Measurements from ENCODE around the gene PIGB. TPM values are rescaled to one million over a fixed set of nuclear protein-coding genes. Genes with fewer than 3 reads are reported as not detected.

Gene PIGB
- total and polyA plus RNA-seq, 2 of the 8 experiments (the other 6 are each of a cell fraction or from before 2014, with no cell fraction given) = 4.3 to 11.7 TPM

- Histone ChIP-seq H4K5ac (ENCODE audit: insufficient read length, low read depth, low read length) (no peak overlapping the region), H3K4me2 (ENCODE audit: insufficient read depth in 1 of 2, low read depth in 2 of 2, low read length in 2 of 2) (no peak overlapping the region), H3K18ac (ENCODE audit: extremely low read depth, low read length) (no peak overlapping the region), H3K79me2 (ENCODE audit: control insufficient read depth in 1 of 2, insufficient read depth in 2 of 2, low read length in 2 of 2) (no peaks in the 10 kb centered on the region), H3K4me3 (ENCODE audit: extremely low read depth in 1 of 4, insufficient read depth in 2 of 4, low read depth in 3 of 4, low read length in 4 of 4) (no peak overlapping the region), H4K8ac (ENCODE audit: extremely low read depth, insufficient read depth, low read length) (no peak overlapping the region), H2AK5ac (ENCODE audit: low read depth, low read length) (no peak overlapping the region), H3K4me1 (replicated peaks in 1 of 4; ENCODE audit: control insufficient read depth in 3 of 4, insufficient read depth in 4 of 4, low read length in 3 of 4) (no peaks in the 10 kb centered on the region), H3K9ac (replicated peaks in 1 of 4; ENCODE audit: extremely low read depth in 1 of 4, low read depth in 3 of 4, low read length in 3 of 4) (no peak overlapping the region), H3K14ac (ENCODE audit: insufficient read length) (no peak overlapping the region), H3K23me2 (ENCODE audit: low read depth, low read length) (no peaks in the 10 kb centered on the region), H3K79me1 (ENCODE audit: low read depth, low read length) (no peaks in the 10 kb centered on the region), H3K4ac (replicated peaks; ENCODE audit: insufficient read length, low read depth, low read length) (no peak overlapping the region), H3K36me3 (ENCODE audit: control insufficient read depth in 2 of 4, insufficient read depth in 4 of 4, low read length in 3 of 4) (no peaks in the 10 kb centered on the region), H2BK120ac (replicated peaks; ENCODE audit: low read depth, low read length) (no peak overlapping the region), H2BK20ac (ENCODE audit: low read length) (no peak overlapping the region), H2BK15ac (ENCODE audit: low read length) (no peak overlapping the region), H3K27me3 (replicated peaks in 1 of 4; ENCODE audit: control insufficient read depth in 3 of 4, extremely low read depth in 1 of 4, insufficient read depth in 3 of 4, low read length in 3 of 4) (no peaks in the 10 kb centered on the region), H4K91ac (replicated peaks; ENCODE audit: insufficient read length, low read length) (no peak overlapping the region), H3K27ac (ENCODE audit: low read depth, low read length) (no peak overlapping the region), H3K23ac (ENCODE audit: insufficient read length) (no peak overlapping the region), H2BK5ac (ENCODE audit: low read depth, low read length) (no peak overlapping the region), H3K56ac (replicated peaks; ENCODE audit: insufficient read length, low read depth, low read length) (no peak overlapping the region), H3K9me3 (ENCODE audit: insufficient read depth in 2 of 2, low read depth in 1 of 2, low read length in 1 of 2) (no peaks in the 10 kb centered on the region), H2BK12ac (ENCODE audit: low read depth, low read length) (no peak overlapping the region), H4K20me1 (replicated peaks in 1 of 2; ENCODE audit: control insufficient read depth in 1 of 2, insufficient read depth in 2 of 2, low read length in 2 of 2) (no peaks in the 10 kb centered on the region), H2AFZ (ENCODE audit: low read length) (no peak overlapping the region)
- no peak for FAIRE-seq
- WGBS, 2 experiments (ENCODE audit: extremely low coverage in 1 of 2, insufficient coverage in 1 of 2, insufficient read length in 1 of 2, insufficient replicate concordance in 2 of 2, low coverage in 1 of 2, low lambda C conversion rate in 2 of 2, missing lambda C conversion rate in 1 of 2) = 95% methylated on average over 1 of the region's 1 CpG; no CpG with 5 or more reads in 1 of the 2 experiments
- ChIA-PET CTCF (ENCODE audit: partially characterized antibody) (interaction anchor here (1.2 to 1.4 kb wide), 2 partner anchors 19 to 38 kb away, joined by 3 to 5 read pairs; no protein-coding TSS in a partner anchor), POLR2A (ENCODE audit: partially characterized antibody) (interaction anchor here (1.6 kb wide), 1 partner anchor 205 kb away, joined by 5 read pairs; the partner anchor contains the start of gene RSL24D1)
- DNase-seq (ENCODE audit: low read depth in 1 of 2, low spot score in 2 of 2) = no peak
- TF ChIP-seq RXRA (IDR thresholded peaks at IDR 0.05; ENCODE audit: insufficient read depth, low read depth, low read length) = no peak
- TF ChIP-seq CTCF (IDR thresholded peaks at IDR 0.05; ENCODE audit: control extremely low read depth in 1 of 3, insufficient read depth in 1 of 3, low read depth in 1 of 3, low read length in 3 of 3) = no peak
- no peak for TF ChIP-seq POU5F1 (IDR thresholded peaks at IDR 0.05; ENCODE audit: low read depth, low read length)
- TF ChIP-seq SIN3A (conservative IDR thresholded peaks at IDR 0.05 in 1 of 2, IDR thresholded peaks at IDR 0.05 in 1 of 2; ENCODE audit: low read depth in 1 of 2, low read length in 2 of 2) = no peak
- TF ChIP-seq FOSL1 (IDR thresholded peaks at IDR 0.05; ENCODE audit: insufficient read depth, low read depth, low read length) = no peak
- TF ChIP-seq SRF (IDR thresholded peaks at IDR 0.05; ENCODE audit: low read depth, low read length) = no peak
- TF ChIP-seq CHD1 (IDR thresholded peaks at IDR 0.05; ENCODE audit: low read depth, low read length) = no peak
- TF ChIP-seq TEAD4 (IDR thresholded peaks at IDR 0.05; ENCODE audit: low read depth, low read length) = no peak
- TF ChIP-seq SP2 (IDR thresholded peaks at IDR 0.05; ENCODE audit: low read length) = no peak
- no peak for TF ChIP-seq RNF2 (IDR thresholded peaks at IDR 0.05; ENCODE audit: borderline replicate concordance, low read depth, low read length, missing control alignments, poor library complexity, severe bottlenecking)
- TF ChIP-seq CEBPB (IDR thresholded peaks at IDR 0.05; ENCODE audit: low read depth, low read length) = no peak
These were observed 82.8 kb downstream of the PIGB start for GRCh38 chr15:55401786-55402246.

All from H1 (cell line).